ENCODE data around the gene FCGR1A.
"Not testable (repeated sequence)": the region's sequence is repeated elsewhere in the genome, so short reads cannot be mapped to it uniquely, and the experiment has no call there.

The FCGR1A gene

DNA sequence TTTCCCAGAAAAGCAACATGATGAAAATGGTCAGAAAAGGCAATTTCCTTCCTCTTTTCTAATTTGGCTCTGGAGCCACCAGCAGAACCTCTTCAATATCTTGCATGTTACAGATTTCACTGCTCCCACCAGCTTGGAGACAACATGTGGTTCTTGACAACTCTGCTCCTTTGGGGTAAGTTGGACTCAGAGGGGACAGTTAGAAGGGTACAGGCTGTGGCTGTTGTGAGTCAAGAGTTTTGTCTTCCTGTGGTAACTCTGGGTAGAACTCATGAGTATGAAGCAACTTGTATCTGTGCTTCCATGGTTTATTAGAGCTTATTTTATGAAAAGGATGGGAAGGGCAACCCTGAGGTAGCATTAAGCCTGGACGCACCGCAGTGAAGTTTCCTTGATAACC, at the start of gene FCGR1A:
Gene FCGR1A (plus strand): TSS at position 95 of the 400 bp plus-strand sequence. CDS start 50 bp downstream, at position 145.
- not testable (repeated sequence) for DNase-seq (ENCODE audit: low read depth)

DNA sequence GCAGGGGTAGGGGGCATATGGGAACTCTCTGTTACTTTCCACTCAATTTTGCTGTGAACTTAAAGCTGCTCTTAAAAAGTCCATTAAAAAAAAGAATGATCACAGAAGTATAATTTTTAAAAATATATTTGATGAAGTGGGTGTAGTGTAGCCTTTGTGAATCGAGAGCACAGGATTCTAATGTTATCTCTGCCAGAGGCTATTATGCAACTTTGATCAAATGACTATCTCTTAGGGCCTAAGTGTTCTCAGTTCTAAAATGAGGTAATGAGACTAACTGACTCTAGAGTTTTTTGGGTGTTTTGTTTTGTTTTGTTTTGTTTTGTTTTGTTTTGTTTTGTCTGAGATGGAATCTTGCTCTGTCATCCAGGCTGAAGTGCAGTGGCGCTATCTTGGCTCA, 49.7 kb upstream of the FCGR1A start:
- DNase-seq (ENCODE audit: low read depth), result not testable (repeated sequence)

DNA sequence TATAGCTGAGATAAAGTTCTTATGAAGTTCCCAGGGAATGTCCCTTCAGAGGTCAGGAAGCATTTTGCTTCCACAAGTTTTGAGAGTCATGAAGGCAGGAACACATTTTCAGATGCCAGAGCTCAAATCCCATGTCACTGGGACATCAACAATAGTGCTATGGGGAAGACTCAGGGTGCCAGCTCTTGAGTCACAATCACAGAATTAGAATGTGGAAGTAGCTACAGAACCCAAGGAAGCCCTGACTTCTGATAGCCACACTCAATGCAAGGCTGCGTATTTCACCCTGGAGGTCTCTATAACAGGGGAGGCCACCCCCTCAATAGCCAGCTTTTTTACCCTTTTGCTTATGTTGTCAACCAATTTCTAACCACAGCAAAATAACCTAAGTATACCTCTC, 47.8 kb upstream of the FCGR1A start:
- DNase-seq (ENCODE audit: low read depth), result not testable (repeated sequence)

DNA sequence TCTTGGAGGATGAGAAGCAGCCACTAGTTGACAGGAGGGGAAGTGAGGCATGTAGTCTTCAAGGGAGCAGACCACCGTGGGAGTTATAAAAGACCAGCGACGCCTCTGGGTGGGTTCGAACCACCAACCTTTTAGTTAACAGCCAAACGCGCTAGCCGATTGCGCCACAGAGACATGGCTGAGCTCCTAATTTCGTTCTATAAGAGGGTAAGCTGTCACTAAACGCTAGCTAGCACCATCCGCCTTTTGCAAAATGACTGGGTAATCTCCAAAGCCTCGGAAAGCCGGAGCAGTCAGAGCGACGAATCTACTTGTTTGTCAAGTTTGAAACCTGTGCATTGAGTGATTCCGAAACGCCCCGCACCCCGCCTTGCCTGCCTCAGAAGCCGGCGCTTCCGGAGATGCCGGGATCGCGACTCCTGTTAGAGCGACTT, 42.3 kb upstream of the FCGR1A start:
- peak; percentile 52 for DNase-seq (ENCODE audit: low read depth)

DNA sequence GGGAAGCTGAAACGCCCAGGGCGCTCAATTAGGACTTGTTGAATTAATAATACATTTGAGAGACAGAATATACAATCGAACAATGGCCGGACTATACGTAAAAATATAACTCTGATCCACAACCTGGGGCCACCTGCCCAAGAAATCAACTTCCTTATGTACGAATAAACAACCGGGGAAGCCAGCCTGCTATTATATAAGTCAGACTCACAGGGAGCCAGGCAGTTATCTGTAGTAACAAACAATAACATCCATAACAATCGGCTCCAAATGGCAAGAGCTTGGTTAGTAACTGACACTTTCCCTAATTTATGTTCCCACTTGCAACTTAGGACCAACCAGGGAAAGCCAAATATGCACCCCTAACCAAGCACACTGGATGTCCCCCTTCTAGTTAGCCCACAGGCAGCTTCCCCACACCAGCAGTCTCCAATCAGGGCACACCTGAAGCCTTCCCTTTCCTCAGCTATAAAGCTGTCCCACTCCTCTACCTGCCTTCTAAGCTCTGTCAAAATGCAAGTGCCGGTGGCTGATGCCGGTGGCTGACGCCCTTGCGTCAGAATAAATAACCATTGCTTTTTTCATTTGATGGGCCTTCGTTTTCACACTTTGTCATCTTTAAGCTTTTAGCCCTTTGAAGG, 41.8 kb upstream of the FCGR1A start:
- DNase-seq (ENCODE audit: low read depth), result not testable (repeated sequence)

DNA sequence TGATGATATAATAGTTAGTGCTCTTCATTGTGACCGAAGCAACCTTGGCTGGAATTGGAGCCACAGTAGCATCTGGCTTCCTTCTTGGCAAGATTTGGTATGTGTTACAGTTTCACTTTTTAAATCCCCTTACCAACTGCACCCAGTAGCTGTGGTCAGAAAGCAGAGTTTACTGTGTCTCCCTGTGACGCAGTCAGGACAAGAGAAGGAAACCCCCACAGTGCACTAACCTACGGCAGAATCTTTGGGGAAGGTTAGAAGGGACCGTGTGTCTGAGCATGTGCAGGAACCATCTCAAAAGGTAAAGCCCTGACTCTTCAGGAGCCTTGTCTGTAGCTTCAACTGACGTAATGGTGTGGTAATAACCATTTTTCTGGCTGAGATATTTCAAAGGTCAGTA, 40.6 kb upstream of the FCGR1A start:
- not testable (repeated sequence) for DNase-seq (ENCODE audit: low read depth)

DNA sequence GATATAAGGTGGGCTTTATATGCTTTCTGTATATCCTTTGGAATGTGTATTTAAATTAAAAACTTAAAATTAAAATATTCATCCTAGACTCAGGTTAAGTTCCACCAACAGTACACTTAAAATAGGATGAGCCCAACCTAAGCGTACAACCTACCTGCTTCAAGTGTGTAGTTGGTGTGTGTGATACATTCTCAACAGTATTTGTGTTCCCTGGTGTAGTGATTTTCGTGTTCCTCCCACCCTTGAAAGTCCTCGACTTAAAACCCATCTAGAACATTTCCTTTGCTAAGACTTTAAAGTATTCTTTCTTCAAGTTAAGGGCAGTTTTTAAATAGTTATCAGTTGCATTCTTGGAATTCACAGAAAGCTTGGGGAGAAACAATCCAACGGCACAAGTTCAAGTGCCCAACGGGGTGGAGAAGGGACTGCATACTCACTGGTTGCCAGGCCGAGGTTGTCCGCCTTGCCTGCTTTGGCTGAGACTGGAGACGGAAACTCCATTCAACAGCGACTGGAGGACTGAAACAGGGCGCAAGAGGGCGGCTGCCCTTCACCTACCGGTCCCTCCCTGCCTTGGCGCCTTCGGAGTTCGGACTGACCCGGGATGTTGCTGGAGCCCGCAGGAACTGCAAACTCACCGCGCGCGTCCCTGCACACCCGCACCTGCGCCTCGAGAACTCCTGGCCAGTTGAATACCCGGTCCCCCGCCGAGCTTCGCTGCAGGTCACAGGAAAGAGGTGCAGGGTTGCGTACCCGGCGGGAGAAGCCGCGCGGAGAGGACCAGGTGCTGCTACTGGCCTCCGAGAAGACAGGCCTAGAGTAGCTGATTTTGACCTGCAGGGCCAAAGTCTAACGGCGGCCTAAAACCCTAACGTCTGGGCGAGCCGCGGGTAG, 35.8 kb upstream of the FCGR1A start:
- DNase-seq (ENCODE audit: low read depth), result not testable (repeated sequence)

DNA sequence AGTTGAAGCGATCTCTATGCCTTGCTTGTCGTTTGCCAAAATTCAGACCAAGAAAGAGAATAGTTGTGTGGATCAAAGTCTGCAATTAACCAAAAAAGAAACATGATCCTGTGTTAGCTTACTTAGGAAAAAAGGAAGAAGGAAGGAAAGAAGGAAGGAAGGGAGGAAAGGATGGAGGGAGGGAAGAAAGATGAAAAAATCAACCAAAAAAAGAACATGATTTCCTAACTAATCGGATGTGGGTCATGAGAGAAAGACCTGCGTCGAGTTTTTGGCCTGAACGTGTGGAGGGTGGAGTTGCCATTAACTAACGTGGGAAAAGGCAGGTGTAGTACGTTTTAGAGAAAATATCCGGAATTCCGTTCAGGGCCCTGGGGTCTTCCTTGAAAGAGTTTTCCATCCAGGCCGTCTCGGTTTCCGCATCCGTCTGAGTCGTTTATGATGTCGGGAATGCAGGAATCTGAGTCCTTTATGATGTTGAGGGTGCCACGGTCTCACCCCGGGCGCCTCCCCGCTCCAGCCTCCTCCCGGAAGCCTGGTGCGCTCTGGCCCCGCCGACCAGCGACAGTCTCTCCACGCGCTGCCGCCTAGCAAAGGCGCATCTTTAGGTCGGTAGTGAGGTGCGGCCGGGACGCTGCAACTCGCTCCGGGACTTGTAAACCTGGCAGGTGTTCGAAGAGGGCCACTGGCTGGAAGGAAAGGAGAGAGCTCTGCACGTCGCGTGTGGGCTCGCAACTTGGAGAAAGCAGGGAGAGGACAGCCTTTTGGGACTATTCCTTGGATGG, 34.9 kb upstream of the FCGR1A start:
- DNase-seq (ENCODE audit: low read depth), result not testable (repeated sequence)

DNA sequence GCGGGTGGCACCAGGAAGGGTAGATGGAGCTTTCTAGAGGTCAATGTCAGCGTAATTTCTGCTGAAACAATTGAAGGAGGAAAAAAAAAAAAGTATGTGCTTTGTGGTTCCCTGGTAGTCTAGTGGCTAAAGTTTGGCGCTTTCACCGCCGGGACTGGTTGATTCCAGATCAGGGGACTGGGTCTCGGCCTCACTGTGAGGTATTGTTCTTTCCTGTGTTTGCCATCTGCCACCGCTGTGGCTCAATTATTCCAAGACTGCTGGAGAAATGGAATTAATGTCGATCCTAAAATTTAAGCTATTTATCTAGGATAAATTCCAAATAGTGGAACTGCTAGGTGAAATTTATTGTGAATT, 34.4 kb upstream of the FCGR1A start:
- DNase-seq (ENCODE audit: low read depth), result not testable (repeated sequence)

DNA sequence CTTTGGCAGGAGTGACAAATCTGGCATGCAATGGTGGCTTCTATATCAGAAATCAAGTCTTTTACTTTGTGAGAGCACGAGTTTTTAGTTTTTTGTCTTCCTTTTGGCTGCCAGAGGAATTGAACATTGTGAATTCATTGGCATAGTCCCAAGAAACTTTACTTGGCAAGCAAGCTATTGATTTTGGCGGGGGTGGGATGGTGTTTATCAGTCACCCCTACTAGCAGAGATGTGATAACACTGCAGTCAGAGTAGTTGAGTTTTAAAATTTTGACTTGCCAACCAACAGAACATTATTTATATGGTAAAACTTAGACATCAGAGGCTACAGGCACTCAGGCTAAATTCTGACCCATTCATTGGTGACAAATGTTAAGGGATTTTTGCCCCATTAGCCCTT, 31.9 kb upstream of the FCGR1A start:
- DNase-seq (ENCODE audit: low read depth), result not testable (repeated sequence)

DNA sequence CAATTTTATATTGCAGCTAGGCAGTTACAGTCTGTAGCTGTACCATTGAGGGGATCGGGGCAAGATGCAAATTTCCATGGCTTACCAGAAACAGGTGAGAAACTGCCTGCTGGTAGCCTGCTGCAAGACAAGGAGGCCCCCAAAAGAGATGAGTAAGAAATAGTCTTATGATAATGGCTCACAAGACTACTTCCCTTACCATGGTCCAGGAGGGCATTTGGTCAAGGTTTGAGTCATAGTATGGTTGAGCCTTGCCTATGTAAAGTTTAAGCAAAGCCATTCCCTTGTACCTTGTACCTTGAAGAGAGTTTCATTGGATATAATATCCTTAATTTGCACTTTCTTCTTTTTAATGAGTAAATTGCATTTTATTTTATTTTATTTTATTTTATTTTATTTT, 30.3 kb upstream of the FCGR1A start:
- not testable (repeated sequence) for DNase-seq (ENCODE audit: low read depth)

DNA sequence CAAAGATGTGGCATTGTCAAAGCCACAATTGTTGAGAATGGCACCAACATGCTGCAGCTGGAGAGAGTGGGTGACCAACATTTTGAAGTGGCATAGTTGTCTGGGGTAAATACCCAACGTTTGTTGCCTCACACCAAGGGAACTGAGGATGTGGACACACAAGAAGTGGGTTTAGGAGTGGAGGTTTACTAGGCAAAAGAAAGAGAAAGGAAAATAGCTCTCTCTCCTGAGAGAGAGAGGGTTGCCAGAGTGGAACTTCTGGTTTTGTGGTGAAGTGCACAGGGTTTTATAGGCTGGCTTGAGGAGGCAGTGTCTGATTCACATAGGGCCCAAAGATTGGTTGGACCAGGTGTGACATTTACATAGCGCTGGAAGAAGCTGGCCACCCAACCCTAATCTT, 29.0 kb upstream of the FCGR1A start:
- not testable (repeated sequence) for DNase-seq (ENCODE audit: low read depth)

DNA sequence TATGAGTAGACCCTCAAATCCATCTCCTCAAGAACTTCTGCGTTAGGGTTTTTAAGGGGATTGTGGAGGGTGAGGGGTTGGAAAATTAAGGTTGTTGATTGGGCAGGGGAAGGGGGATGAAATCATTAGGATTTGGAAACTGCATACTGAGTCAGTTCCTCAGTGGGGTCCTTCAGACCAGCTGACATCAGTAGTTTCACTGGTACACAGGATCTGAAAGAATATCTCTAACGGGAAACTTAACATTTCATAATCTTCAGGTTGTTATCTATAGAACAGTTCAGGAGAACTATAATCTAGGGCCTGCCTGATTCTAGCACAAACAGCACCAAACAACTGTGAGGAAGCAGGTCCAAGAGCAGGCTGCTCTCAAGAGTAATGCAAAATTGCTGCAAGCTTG, 27.2 kb upstream of the FCGR1A start:
- not testable (repeated sequence) for DNase-seq (ENCODE audit: low read depth)

DNA sequence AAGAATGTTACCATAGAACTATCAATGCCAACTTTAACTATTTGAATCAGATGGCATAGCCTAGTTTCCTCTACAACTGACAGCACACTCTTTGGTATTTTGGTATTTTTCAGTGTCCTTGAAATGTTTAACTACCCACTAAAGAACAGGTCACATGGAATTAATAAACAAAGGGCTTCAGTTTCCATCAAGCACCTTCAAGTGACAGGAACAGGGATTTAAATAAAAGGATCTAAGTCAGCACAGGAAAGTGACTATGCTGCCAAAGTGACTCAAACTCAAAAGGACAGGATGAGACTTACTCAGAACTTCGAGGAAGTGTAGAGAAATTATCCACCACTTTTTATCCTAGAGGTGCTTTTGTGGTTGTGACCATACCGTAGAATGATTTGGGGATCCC, 20.2 kb upstream of the FCGR1A start:
- not testable (repeated sequence) for DNase-seq (ENCODE audit: low read depth)

DNA sequence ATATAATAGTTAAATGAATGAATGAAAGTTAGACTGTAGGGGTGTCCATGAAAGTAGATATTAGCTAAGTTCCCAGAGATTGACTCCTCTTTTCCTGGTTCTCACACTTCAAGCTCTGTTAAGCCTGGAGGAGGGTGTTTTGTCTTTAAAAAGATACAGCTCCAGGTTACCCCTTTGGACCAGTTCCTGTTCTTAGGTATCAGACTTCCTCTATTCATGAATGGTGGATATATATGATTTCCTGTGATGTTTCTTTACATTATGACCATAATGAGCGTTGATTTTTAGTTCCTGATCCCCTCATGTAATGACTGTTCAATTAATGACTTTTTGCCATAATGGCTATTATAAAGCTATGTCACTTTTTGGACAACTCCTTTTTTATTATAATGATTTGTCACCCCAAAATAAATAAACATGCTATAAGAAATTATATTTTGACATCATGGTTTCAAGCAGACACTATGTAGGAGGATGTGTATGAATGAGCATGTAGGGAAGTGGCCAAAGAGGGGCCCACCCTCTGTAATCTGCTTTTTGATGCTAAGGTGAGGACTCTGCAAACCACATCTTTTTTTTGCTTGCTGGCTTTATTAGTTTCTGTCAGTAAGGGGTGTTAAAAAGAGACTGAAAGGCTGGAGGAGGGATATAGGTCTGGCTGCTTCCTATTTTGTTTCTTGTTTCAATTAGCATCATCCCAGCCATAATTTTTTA, 18.2 kb upstream of the FCGR1A start:
- not testable (repeated sequence) for DNase-seq (ENCODE audit: low read depth)

DNA sequence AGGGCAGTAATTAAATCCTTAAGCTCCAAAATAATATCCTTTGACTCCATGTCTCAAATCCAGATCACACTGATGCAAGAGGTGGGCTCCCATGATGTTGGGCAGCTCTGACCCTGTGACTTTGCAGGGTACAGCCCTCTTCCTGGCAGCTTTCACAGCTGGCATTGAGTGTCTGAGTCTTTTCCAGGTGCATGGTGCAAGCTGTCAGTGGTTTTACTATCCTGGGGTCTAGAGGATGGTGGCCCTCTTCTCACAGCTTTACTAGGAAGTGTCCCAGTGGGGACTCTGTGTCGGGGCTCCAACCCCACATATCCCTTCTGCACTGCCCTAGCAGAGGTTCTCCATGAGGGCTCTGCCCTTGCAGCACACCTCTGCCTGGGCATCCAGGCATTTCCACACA, 16.3 kb upstream of the FCGR1A start:
- not testable (repeated sequence) for DNase-seq (ENCODE audit: low read depth)

DNA sequence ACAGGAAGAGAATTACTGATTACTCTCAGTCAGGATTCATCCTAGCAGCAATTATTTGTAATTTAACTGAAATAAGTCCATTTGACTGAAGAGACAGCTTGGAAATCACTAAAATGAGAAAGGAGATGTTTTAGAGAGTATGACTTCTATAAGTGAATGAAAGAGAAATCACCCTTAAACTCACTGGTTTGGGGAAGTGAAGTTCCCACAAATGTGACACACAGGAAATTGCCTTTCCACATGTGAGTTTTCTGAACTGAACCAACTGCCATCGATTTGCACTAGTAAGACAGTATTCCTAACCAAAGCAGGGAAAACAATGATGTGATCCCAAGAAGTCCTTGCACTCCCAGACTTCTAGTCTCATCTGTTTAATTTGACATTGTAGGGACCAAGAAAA, 13.3 kb upstream of the FCGR1A start:
- DNase-seq (ENCODE audit: low read depth), result not testable (repeated sequence)

DNA sequence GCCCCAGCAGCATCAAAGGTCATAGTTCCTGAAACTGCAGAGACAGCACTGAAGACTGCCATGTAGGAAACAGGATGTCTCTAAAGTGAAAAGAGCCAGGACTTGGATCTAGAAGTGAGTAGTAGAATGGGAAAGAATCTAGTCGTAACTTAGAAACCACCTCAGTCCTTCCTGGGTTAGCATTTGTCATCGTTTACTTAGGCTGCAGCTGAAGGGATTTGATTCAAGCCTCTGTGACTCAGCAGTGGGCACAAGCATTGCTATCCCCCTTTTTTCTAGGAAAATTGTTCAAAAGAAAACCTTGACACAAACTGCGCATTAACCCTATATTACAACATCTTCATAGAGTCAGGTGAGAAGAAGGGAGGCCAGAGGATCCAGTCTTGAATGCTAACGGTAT, 11.8 kb upstream of the FCGR1A start:
- not testable (repeated sequence) for DNase-seq (ENCODE audit: low read depth)

DNA sequence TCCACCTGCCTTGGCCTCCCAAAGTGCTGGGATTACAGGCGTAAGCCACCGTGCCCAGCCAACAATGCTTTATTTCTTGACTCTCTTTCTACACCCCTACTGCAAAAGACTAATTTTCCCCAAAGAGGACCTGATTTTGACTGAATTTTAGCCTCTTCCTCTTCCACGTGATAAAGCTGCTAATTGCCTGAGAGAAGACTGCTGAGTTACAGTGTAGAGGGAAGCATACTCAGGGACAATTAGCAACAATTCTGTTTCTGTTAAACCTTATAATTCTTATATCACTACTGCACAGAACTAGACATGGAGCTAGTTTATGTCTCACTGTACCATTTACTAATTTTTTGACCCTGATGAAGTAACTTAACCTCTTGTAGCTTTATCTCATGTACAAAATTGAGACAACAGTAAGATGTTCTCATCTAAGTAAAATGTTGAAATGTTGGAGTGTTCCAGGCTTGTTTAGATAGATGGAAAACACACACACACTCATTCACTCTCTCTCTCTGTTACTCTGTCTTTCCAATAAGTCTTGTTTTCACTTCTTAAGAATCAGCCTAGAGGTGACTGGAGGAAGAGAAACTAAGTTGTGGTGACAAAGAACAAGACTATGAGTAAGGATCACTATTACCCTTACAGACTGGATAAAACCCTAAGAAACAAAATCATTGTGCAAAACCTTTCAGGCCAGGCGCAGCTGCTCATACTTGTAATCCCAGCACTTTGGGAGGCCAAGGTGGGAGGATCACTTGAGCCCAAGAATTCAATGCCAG, 10.7 kb upstream of the FCGR1A start:
- not testable (repeated sequence) for DNase-seq (ENCODE audit: low read depth)

DNA sequence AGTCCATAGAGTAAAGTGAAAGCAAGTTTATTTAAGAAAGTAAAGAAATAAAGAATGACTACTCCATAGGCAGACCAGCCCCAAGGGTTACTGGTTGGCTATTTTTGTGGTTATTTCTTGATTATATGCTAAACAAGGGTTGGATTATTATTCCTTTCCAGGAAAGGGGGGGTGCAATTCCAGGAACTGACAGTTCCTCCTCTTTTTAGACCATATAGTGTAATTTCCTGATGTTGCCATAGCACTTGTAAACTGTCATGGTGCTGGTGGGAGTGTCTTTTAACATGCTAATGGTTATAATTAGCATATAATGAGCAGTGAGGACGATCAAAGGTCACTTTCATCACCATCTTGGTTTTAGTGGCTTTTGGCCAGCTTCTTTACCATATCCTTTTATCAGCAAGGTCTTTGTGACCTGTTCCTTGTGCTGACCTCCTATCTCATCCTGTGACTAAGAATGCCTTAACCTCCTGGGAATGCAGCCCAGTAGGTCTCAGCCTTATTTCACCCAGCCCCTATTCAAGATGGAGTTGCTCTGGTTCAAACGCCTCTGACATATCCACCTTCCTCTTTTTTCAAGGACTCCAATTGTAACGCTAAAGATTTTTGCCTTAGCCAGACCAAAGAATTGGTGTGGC, 6.9 kb upstream of the FCGR1A start:
- DNase-seq (ENCODE audit: low read depth), result not testable (repeated sequence)

Data from activated T-cell treated with anti-CD3 and anti-CD28 coated beads for 24 hours (primary cell).